GM12878 (cell line): ENCODE measurements around the gene CDH4.

Source experiments
- NFIC ChIP-seq: IDR thresholded peaks from 2 replicates; pipeline ENCODE4 v1.6.1; 2012; ENCODE audit warnings: low read depth, mild to moderate bottlenecking, inconsistent platforms, low read length, moderate library complexity
- POLR2A ChIP-seq: IDR thresholded peaks from 2 replicates; pipeline ENCODE4 v1.6.1; 2011; ENCODE audit warnings: low read depth, mild to moderate bottlenecking, low read length
- RAD21 ChIP-seq: IDR thresholded peaks from 2 replicates; pipeline ENCODE4 v1.6.1; 2011; ENCODE audit warnings: mild to moderate bottlenecking, low read depth, low read length, moderate library complexity; ENCODE audit not compliant: insufficient read depth
- SMC3 ChIP-seq: IDR thresholded peaks from 2 replicates; pipeline ENCODE4 v1.6.1; 2011; ENCODE audit warnings: low read length, improper control_type of control experiment, borderline replicate concordance
- STAT1 ChIP-seq: fragments of 450-650 bp; conservative IDR thresholded peaks from 2 replicates; pipeline ENCODE4 v1.6.1; 2014; ENCODE audit warnings: antibody characterized with exemption, mild to moderate bottlenecking
- SUZ12 ChIP-seq: fragments of 200-600 bp; sonication (generic); IDR thresholded peaks from one replicate; pipeline ENCODE4 v1.6.1; 2018; ENCODE audit warnings: antibody characterized with exemption, mild to moderate bottlenecking; ENCODE audit not compliant: unreplicated experiment
- TF ChIP-seq, protein P1 (sequence below), 3 experiments: IDR thresholded peaks in 2 of 3; conservative IDR thresholded peaks in 1 of 3; 2 replicates each; pipeline ENCODE4 v1.5.1; 2011; ENCODE audit warnings: low read depth in 3 of 3, low read length in 3 of 3, mild to moderate bottlenecking in 3 of 3, control low read depth in 2 of 3, moderate library complexity in 2 of 3, inconsistent platforms in 1 of 3, mixed read lengths in 1 of 3; ENCODE audit not compliant: control insufficient read depth in 2 of 3, insufficient read depth in 1 of 3; ENCODE audit errors: extremely low read depth in 1 of 3
- TF ChIP-seq, protein P2 (sequence below): IDR thresholded peaks from 2 replicates; pipeline ENCODE4 v1.6.1; 2011; ENCODE audit warnings: borderline replicate concordance, low read depth, mild to moderate bottlenecking, moderate library complexity, low read length; ENCODE audit not compliant: insufficient read depth, poor library complexity, severe bottlenecking

DNA sequence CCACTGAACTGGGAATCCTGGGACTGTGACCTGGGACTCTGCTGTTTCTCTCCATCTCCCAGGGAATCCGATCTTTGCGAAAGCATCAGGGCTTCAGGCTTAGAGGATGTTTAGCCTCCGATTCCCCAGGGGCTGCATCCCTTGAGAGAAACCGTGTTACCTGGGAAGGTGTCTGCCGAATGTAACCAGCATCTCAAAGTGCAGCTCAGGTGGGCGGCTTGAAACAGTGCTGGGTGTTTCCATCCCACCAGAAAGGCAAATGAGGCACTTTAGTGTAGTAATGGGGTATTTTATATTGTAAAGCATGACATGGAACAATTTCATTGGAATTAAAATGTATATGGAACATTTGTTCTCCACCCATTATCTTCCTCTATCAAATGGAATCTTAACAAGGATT is 15.2 kb downstream of the CDH4 start:
- TF ChIP-seq SMC3 (no peak), NFIC (no peak), SUZ12 (no peak), RAD21 (no peak), STAT1 (no peak), POLR2A (no peak)
- TF ChIP-seq, protein P1, sequence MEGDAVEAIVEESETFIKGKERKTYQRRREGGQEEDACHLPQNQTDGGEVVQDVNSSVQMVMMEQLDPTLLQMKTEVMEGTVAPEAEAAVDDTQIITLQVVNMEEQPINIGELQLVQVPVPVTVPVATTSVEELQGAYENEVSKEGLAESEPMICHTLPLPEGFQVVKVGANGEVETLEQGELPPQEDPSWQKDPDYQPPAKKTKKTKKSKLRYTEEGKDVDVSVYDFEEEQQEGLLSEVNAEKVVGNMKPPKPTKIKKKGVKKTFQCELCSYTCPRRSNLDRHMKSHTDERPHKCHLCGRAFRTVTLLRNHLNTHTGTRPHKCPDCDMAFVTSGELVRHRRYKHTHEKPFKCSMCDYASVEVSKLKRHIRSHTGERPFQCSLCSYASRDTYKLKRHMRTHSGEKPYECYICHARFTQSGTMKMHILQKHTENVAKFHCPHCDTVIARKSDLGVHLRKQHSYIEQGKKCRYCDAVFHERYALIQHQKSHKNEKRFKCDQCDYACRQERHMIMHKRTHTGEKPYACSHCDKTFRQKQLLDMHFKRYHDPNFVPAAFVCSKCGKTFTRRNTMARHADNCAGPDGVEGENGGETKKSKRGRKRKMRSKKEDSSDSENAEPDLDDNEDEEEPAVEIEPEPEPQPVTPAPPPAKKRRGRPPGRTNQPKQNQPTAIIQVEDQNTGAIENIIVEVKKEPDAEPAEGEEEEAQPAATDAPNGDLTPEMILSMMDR (IDR thresholded peaks at IDR 0.05 in 2 of 3, conservative IDR thresholded peaks at IDR 0.05 in 1 of 3; ENCODE audit: control insufficient read depth in 2 of 3, extremely low read depth in 1 of 3, insufficient read depth in 1 of 3, low read depth in 3 of 3, low read length in 3 of 3), result no peak
- TF ChIP-seq, protein P2, sequence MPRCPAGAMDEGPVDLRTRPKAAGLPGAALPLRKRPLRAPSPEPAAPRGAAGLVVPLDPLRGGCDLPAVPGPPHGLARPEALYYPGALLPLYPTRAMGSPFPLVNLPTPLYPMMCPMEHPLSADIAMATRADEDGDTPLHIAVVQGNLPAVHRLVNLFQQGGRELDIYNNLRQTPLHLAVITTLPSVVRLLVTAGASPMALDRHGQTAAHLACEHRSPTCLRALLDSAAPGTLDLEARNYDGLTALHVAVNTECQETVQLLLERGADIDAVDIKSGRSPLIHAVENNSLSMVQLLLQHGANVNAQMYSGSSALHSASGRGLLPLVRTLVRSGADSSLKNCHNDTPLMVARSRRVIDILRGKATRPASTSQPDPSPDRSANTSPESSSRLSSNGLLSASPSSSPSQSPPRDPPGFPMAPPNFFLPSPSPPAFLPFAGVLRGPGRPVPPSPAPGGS, result no peak
